ENCODE data around the gene COL6A2. TPM values are rescaled to one million over a fixed set of nuclear protein-coding genes. Genes with fewer than 3 reads are reported as not detected.
A peak's percentile ranks its signal among the peaks of the same experiment; 100 is the strongest.

COL6A2 gene
- total and polyA plus RNA-seq, 2 of the 4 experiments (the other 2 are of a cell fraction), result 208 to 1,065 TPM

DNA sequence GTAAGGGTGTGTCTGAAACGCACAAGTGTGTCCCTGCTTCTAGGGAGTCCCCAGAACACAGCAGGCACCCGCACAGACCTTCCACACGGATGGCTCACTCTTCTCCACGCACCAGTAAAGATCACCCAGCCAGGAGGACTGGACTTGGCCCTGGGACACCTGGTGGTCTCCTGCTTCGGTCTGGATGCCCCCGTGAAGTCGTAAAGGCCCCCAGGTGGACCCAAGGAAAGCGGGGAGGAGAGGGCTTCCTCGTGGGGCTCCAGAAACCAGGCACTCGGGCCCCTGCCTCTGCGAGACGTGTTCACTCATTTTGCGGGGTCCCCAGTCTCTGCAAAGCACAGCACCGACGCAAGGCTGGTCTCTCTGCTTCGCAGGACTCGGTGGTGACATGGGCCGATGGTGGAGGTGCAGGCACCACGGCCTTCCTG, 20.2 kb upstream of the COL6A2 start:
- no TSS peak for BruUV-seq (replicated peaks)
- ChIA-PET POLR2A (ENCODE audit: unreplicated experiment) (no interaction called here), CTCF (interaction anchor here (1.2 kb wide), 1 partner anchor 11 kb away, joined by 3 read pairs; no protein-coding TSS in a partner anchor)

More for the DNA sequence above, 20.2 kb upstream of the COL6A2 start:
- Histone ChIP-seq H4K91ac (ENCODE audit: insufficient read depth, low read depth, low read length) (peak overlapping the region; percentile 94), H3K18ac (ENCODE audit: low read depth, low read length) (no peak overlapping the region; the same call in 1 of the 2 replicates), H3K9ac (ENCODE audit: low read depth, low read length) (no peak overlapping the region), H3K4me1 (ENCODE audit: control insufficient read depth, insufficient read depth, low read length) (peaks cover 24% of the 10 kb centered on the region), H2BK5ac (ENCODE audit: low read depth, low read length, poor library complexity, severe bottlenecking) (no peak overlapping the region), H3K4ac (ENCODE audit: low read depth, low read length) (peak overlapping the region; percentile 99), H3K9me3 (ENCODE audit: control insufficient read depth, insufficient read depth, low read length) (no peaks in the 10 kb centered on the region), H2BK20ac (ENCODE audit: low read depth, low read length) (peak overlapping the region; percentile 96), H4K20me1 (ENCODE audit: insufficient read depth, low read length) (no peaks in the 10 kb centered on the region), H3K9me1 (ENCODE audit: insufficient read depth, low read length) (peaks cover 30% of the 10 kb centered on the region), H3K36me3 (ENCODE audit: control insufficient read depth, insufficient read depth, low read length) (no peaks in the 10 kb centered on the region), H4K5ac (ENCODE audit: low read depth, low read length) (no peak overlapping the region), H3K56ac (ENCODE audit: extremely low read depth, insufficient read depth, low read length) (no peak overlapping the region), H2BK120ac (ENCODE audit: low read depth, low read length) (peak overlapping the region; percentile 99), H3K79me1 (ENCODE audit: low read depth in 1 of 2, low read length in 2 of 2) (peaks cover 0 to 12% of the 10 kb centered on the region in 2 experiments; a peak in 2 of 4 replicates), H3K27ac (ENCODE audit: insufficient read depth, low read length) (no peak overlapping the region), H3K23ac (ENCODE audit: low read depth, low read length) (no peak overlapping the region), H2BK15ac (ENCODE audit: low read depth, low read length) (peak overlapping the region; percentile 80; the same call in 1 of the 3 replicates), H3K4me2 (ENCODE audit: low read depth, low read length) (no peak overlapping the region), H2AFZ (replicated peaks; ENCODE audit: low read length, poor library complexity) (no peak overlapping the region), H2AK5ac (ENCODE audit: low read depth, low read length) (peak overlapping the region; percentile 97), H3K4me3 (ENCODE audit: insufficient read depth, low read depth, low read length) (no peak overlapping the region), H3K27me3 (ENCODE audit: control insufficient read depth, insufficient read depth, low read length) (no peaks in the 10 kb centered on the region), H3K14ac (replicated peaks; ENCODE audit: low read depth, low read length) (0 out of 2 replicates have a peak overlapping the region, but pooled peaks have one; percentile 14), H2AK9ac (replicated peaks; ENCODE audit: low read depth, low read length, poor library complexity) (peak overlapping the region; percentile 51), H4K8ac (ENCODE audit: low read depth in 2 of 2, low read length in 2 of 2) (peak overlapping the region in 1 of 2 experiments; percentile 95; a peak in 2 of 4 replicates)
- intact Hi-C loops (cut with micrococcal nuclease), result no loop called here
- in situ Hi-C loops (cut with MboI; ENCODE audit: low sequenced_read_pairs), result no loop called here
- DNase-seq, result no peak
- ATAC-seq (ENCODE audit: low read depth), result no peak
- dilution Hi-C loops (cut with HindIII; ENCODE audit: low sequenced_read_pairs, unreplicated experiment), result no loop called here
- no peak for TF ChIP-seq POLR2A (IDR thresholded peaks at IDR 0.05; ENCODE audit: low read depth, low read length)
- TF ChIP-seq MXI1 (IDR thresholded peaks at IDR 0.05; ENCODE audit: borderline replicate concordance, low read depth, low read length), result no peak
- TF ChIP-seq BHLHE40 (IDR thresholded peaks at IDR 0.05; ENCODE audit: low read depth, low read length), result no peak
- no peak for TF ChIP-seq RAD21 (IDR thresholded peaks at IDR 0.05; ENCODE audit: low read length)
- no peak for TF ChIP-seq MAZ (IDR thresholded peaks at IDR 0.05; ENCODE audit: borderline replicate concordance, low read depth, low read length)
- no peak for TF ChIP-seq CHD1 (IDR thresholded peaks at IDR 0.05; ENCODE audit: low read depth, low read length)
- no peak for TF ChIP-seq NFE2L2 (IDR thresholded peaks at IDR 0.05; ENCODE audit: low read depth, low read length)
- TF ChIP-seq RCOR1 (IDR thresholded peaks at IDR 0.05; ENCODE audit: insufficient replicate concordance, low read length), result no peak
- TF ChIP-seq MAFK (IDR thresholded peaks at IDR 0.05; ENCODE audit: low read depth, low read length), result no peak
- TF ChIP-seq, protein P1, sequence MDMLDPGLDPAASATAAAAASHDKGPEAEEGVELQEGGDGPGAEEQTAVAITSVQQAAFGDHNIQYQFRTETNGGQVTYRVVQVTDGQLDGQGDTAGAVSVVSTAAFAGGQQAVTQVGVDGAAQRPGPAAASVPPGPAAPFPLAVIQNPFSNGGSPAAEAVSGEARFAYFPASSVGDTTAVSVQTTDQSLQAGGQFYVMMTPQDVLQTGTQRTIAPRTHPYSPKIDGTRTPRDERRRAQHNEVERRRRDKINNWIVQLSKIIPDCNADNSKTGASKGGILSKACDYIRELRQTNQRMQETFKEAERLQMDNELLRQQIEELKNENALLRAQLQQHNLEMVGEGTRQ (IDR thresholded peaks at IDR 0.05; ENCODE audit: low read depth, low read length), result no peak
- TF ChIP-seq, protein P2, sequence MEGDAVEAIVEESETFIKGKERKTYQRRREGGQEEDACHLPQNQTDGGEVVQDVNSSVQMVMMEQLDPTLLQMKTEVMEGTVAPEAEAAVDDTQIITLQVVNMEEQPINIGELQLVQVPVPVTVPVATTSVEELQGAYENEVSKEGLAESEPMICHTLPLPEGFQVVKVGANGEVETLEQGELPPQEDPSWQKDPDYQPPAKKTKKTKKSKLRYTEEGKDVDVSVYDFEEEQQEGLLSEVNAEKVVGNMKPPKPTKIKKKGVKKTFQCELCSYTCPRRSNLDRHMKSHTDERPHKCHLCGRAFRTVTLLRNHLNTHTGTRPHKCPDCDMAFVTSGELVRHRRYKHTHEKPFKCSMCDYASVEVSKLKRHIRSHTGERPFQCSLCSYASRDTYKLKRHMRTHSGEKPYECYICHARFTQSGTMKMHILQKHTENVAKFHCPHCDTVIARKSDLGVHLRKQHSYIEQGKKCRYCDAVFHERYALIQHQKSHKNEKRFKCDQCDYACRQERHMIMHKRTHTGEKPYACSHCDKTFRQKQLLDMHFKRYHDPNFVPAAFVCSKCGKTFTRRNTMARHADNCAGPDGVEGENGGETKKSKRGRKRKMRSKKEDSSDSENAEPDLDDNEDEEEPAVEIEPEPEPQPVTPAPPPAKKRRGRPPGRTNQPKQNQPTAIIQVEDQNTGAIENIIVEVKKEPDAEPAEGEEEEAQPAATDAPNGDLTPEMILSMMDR (conservative IDR thresholded peaks at IDR 0.05; ENCODE audit: low read depth, low read length), result no peak
- TF ChIP-seq CEBPB (IDR thresholded peaks at IDR 0.05; ENCODE audit: low read depth, low read length), result no peak
- TF ChIP-seq RFX5 (IDR thresholded peaks at IDR 0.05; ENCODE audit: low read depth, low read length), result no peak
- no peak for TF ChIP-seq FOS (IDR thresholded peaks at IDR 0.05; ENCODE audit: low read depth, low read length)
- TF ChIP-seq SMC3 (IDR thresholded peaks at IDR 0.05; ENCODE audit: low read depth, low read length), result no peak
- no peak for TF ChIP-seq ELK1 (IDR thresholded peaks at IDR 0.05; ENCODE audit: borderline replicate concordance, low read depth, low read length)
- 94% methylated on average over 8 of the region's 19 CpGs; no CpG with 5 or more reads in 1 of the 2 experiments for WGBS, 2 experiments (ENCODE audit: extremely low coverage in 2 of 2, insufficient read length in 1 of 2)
